ENCODE data around the gene PDXK. TPM values are rescaled to one million over a fixed set of nuclear protein-coding genes. Genes with fewer than 3 reads are reported as not detected.
A peak's percentile ranks its signal among the peaks of the same experiment; 100 is the strongest.
"Not testable (repeated sequence)": the region's sequence is repeated elsewhere in the genome, so short reads cannot be mapped to it uniquely, and the experiment has no call there.

PDXK gene
- total and polyA plus RNA-seq, 9 donors = 20.9 to 31.6 (median 21.8) TPM

- WGBS (ENCODE audit: insufficient coverage) = 89% methylated on average over 26 of the region's 27 CpGs
- DNase-seq = no peak
Measured at GRCh38 chr21:43694437-43695079, 24.4 kb upstream of the PDXK start.

GRCh38 chr21:43696214-43696613, 22.7 kb upstream of the PDXK start:
- peaks cover 40% of the 10 kb centered on the region for H3K36me3 ChIP-seq (ENCODE audit: control insufficient read depth, insufficient read depth, low read length)
- H3K4me1 ChIP-seq (ENCODE audit: control insufficient read depth, insufficient read depth, low read length) = peaks cover 9% of the 10 kb centered on the region
- no peak overlapping the region for H3K27ac ChIP-seq (ENCODE audit: low read length)
- no peaks in the 10 kb centered on the region for H3K9me3 ChIP-seq (replicated peaks; ENCODE audit: control insufficient read depth, low read depth, low read length)
- WGBS (ENCODE audit: insufficient coverage) = 98% methylated on average over 11 of the region's 17 CpGs
- no peak for DNase-seq
- H3K4me3 ChIP-seq (ENCODE audit: low read length) = no peak overlapping the region
- no peaks in the 10 kb centered on the region for H3K27me3 ChIP-seq (ENCODE audit: control insufficient read depth, insufficient read depth, low read length)

More at GRCh38 chr21:43694437-43695079, 24.4 kb upstream of the PDXK start:
- Histone ChIP-seq H3K9me3 (replicated peaks; ENCODE audit: control insufficient read depth, low read depth, low read length) (no peaks in the 10 kb centered on the region), H3K4me1 (ENCODE audit: control insufficient read depth, insufficient read depth, low read length) (no peaks in the 10 kb centered on the region), H3K27ac (ENCODE audit: low read length) (no peak overlapping the region), H3K36me3 (ENCODE audit: control insufficient read depth, insufficient read depth, low read length) (peaks cover 56% of the 10 kb centered on the region), H3K27me3 (ENCODE audit: control insufficient read depth, insufficient read depth, low read length) (no peaks in the 10 kb centered on the region), H3K4me3 (ENCODE audit: low read length) (no peak overlapping the region)

GRCh38 chr21:43697758-43698643, 20.9 kb upstream of the PDXK start:
- H3K4me1 ChIP-seq (ENCODE audit: control insufficient read depth, insufficient read depth, low read length) = peaks cover 23% of the 10 kb centered on the region
- no peaks in the 10 kb centered on the region for H3K9me3 ChIP-seq (replicated peaks; ENCODE audit: control insufficient read depth, low read depth, low read length)
- no peak overlapping the region for H3K4me3 ChIP-seq (ENCODE audit: low read length)
- peaks cover 24% of the 10 kb centered on the region for H3K36me3 ChIP-seq (ENCODE audit: control insufficient read depth, insufficient read depth, low read length)
- peaks cover 5% of the 10 kb centered on the region for H3K27me3 ChIP-seq (ENCODE audit: control insufficient read depth, insufficient read depth, low read length)
- WGBS (ENCODE audit: insufficient coverage) = 86% methylated on average over 6 of the region's 11 CpGs
- no peak for DNase-seq
- no peak overlapping the region for H3K27ac ChIP-seq (ENCODE audit: low read length)

- H3K4me3 ChIP-seq (ENCODE audit: low read length); DNase-seq; H3K9me3 ChIP-seq (replicated peaks; ENCODE audit: control insufficient read depth, low read depth, low read length); H3K27ac ChIP-seq (ENCODE audit: low read length); H3K27me3 ChIP-seq (ENCODE audit: control insufficient read depth, insufficient read depth, low read length): not testable (repeated sequence)
- peaks cover 12% of the 10 kb centered on the region for H3K36me3 ChIP-seq (ENCODE audit: control insufficient read depth, insufficient read depth, low read length)
- peaks cover 32% of the 10 kb centered on the region for H3K4me1 ChIP-seq (ENCODE audit: control insufficient read depth, insufficient read depth, low read length)
- 72% methylated on average over 3 of the region's 5 CpGs for whole genome bisulfite sequencing (ENCODE audit: insufficient coverage)
Measured at GRCh38 chr21:43699492-43699777, 19.5 kb upstream of the PDXK start.

GRCh38 chr21:43699933-43700599, 18.9 kb upstream of the PDXK start:
- peaks cover 5% of the 10 kb centered on the region for H3K27me3 ChIP-seq (ENCODE audit: control insufficient read depth, insufficient read depth, low read length)
- no peak overlapping the region for H3K27ac ChIP-seq (ENCODE audit: low read length)
- no peaks in the 10 kb centered on the region for H3K9me3 ChIP-seq (replicated peaks; ENCODE audit: control insufficient read depth, low read depth, low read length)
- WGBS (ENCODE audit: insufficient coverage) = 60% methylated on average over 10 of the region's 13 CpGs
- no peak for DNase-seq
- peaks cover 32% of the 10 kb centered on the region for H3K4me1 ChIP-seq (ENCODE audit: control insufficient read depth, insufficient read depth, low read length)
- peaks cover 7% of the 10 kb centered on the region for H3K36me3 ChIP-seq (ENCODE audit: control insufficient read depth, insufficient read depth, low read length)
- no peak overlapping the region for H3K4me3 ChIP-seq (ENCODE audit: low read length)

GRCh38 chr21:43701936-43702784, 16.8 kb upstream of the PDXK start:
- peak overlapping the region; percentile 75 for H3K27ac ChIP-seq (ENCODE audit: low read length)

GRCh38 chr21:43702785-43703034, 16.2 kb upstream of the PDXK start:
- peaks cover 32% of the 10 kb centered on the region for H3K4me1 ChIP-seq (ENCODE audit: control insufficient read depth, insufficient read depth, low read length)
- peaks cover 5% of the 10 kb centered on the region for H3K27me3 ChIP-seq (ENCODE audit: control insufficient read depth, insufficient read depth, low read length)
- no peak overlapping the region for H3K4me3 ChIP-seq (ENCODE audit: low read length)
- H3K36me3 ChIP-seq (ENCODE audit: control insufficient read depth, insufficient read depth, low read length) = no peaks in the 10 kb centered on the region
- 42% methylated on average over 4 of the region's 12 CpGs for WGBS (ENCODE audit: insufficient coverage)
- DNase-seq = no peak
- H3K27ac ChIP-seq (ENCODE audit: low read length) = peak overlapping the region; percentile 75
- H3K9me3 ChIP-seq (replicated peaks; ENCODE audit: control insufficient read depth, low read depth, low read length) = no peaks in the 10 kb centered on the region

More at GRCh38 chr21:43701936-43702784, 16.8 kb upstream of the PDXK start:
- Histone ChIP-seq H3K4me3 (ENCODE audit: low read length) (no peak overlapping the region), H3K36me3 (ENCODE audit: control insufficient read depth, insufficient read depth, low read length) (no peaks in the 10 kb centered on the region), H3K27me3 (ENCODE audit: control insufficient read depth, insufficient read depth, low read length) (peaks cover 5% of the 10 kb centered on the region), H3K4me1 (ENCODE audit: control insufficient read depth, insufficient read depth, low read length) (peaks cover 32% of the 10 kb centered on the region), H3K9me3 (replicated peaks; ENCODE audit: control insufficient read depth, low read depth, low read length) (no peaks in the 10 kb centered on the region)
- DNase-seq = no peak
- WGBS (ENCODE audit: insufficient coverage) = 48% methylated on average over 25 of the region's 29 CpGs

- H3K27ac ChIP-seq (ENCODE audit: low read length) = peak overlapping the region; percentile 75
- H3K27me3 ChIP-seq (ENCODE audit: control insufficient read depth, insufficient read depth, low read length) = peaks cover 5% of the 10 kb centered on the region
- H3K4me3 ChIP-seq (ENCODE audit: low read length) = no peak overlapping the region
- peak; percentile 50 for DNase-seq
- peaks cover 32% of the 10 kb centered on the region for H3K4me1 ChIP-seq (ENCODE audit: control insufficient read depth, insufficient read depth, low read length)
- H3K36me3 ChIP-seq (ENCODE audit: control insufficient read depth, insufficient read depth, low read length) = no peaks in the 10 kb centered on the region
- H3K9me3 ChIP-seq (replicated peaks; ENCODE audit: control insufficient read depth, low read depth, low read length) = no peaks in the 10 kb centered on the region
- 24% methylated on average over 24 of the region's 29 CpGs for WGBS (ENCODE audit: insufficient coverage)
Measured at GRCh38 chr21:43703035-43703880, 15.7 kb upstream of the PDXK start.

- no peak overlapping the region for H3K4me3 ChIP-seq (ENCODE audit: low read length)
- peaks cover 2% of the 10 kb centered on the region for H3K27me3 ChIP-seq (ENCODE audit: control insufficient read depth, insufficient read depth, low read length)
- H3K27ac ChIP-seq (ENCODE audit: low read length) = no peak overlapping the region
- no peak for DNase-seq
- peaks cover 17% of the 10 kb centered on the region for H3K4me1 ChIP-seq (ENCODE audit: control insufficient read depth, insufficient read depth, low read length)
- no peaks in the 10 kb centered on the region for H3K9me3 ChIP-seq (replicated peaks; ENCODE audit: control insufficient read depth, low read depth, low read length)
- 80% methylated on average over 7 of the region's 9 CpGs for WGBS (ENCODE audit: insufficient coverage)
- H3K36me3 ChIP-seq (ENCODE audit: control insufficient read depth, insufficient read depth, low read length) = no peaks in the 10 kb centered on the region
Measured at GRCh38 chr21:43707462-43707861, 11.5 kb upstream of the PDXK start.

All from muscle of leg (tissue), 11 donors.